ENCODE results near the gene RFTN1.

The RFTN1 gene

GRCh38 chr3:16358336-16358735 lies 155.2 kb downstream of the RFTN1 start:
- H3K4me3 ChIP-seq (replicated peaks in 1 of 2; ENCODE audit: low read depth in 2 of 2, low read length in 2 of 2) = no peak overlapping the region
- TF ChIP-seq CTCF (IDR thresholded peaks at IDR 0.05; ENCODE audit: low read depth, low read length) = no peak
- no peak for DNase-seq (ENCODE audit: low read depth in 2 of 2)

- no peak overlapping the region for H3K4me3 ChIP-seq (replicated peaks in 1 of 2; ENCODE audit: low read depth in 2 of 2, low read length in 2 of 2)
- no peak for TF ChIP-seq CTCF (IDR thresholded peaks at IDR 0.05; ENCODE audit: low read depth, low read length)
- peak; percentile 19 to 55 for DNase-seq (ENCODE audit: low read depth in 2 of 2)
Observed at GRCh38 chr3:16357186-16358121, 156.0 kb downstream of the RFTN1 start.

- no peak for DNase-seq (ENCODE audit: low read depth in 2 of 2)
- H3K4me3 ChIP-seq (replicated peaks in 1 of 2; ENCODE audit: low read depth in 2 of 2, low read length in 2 of 2) = no peak overlapping the region
- no peak for TF ChIP-seq CTCF (IDR thresholded peaks at IDR 0.05; ENCODE audit: low read depth, low read length)
Observed at GRCh38 chr3:16355828-16356227, 157.7 kb downstream of the RFTN1 start.

- no peak for DNase-seq (ENCODE audit: low read depth in 2 of 2)
- H3K4me3 ChIP-seq (replicated peaks in 1 of 2; ENCODE audit: low read depth in 2 of 2, low read length in 2 of 2) = no peak overlapping the region
- TF ChIP-seq CTCF (IDR thresholded peaks at IDR 0.05; ENCODE audit: low read depth, low read length) = no peak
Observed at GRCh38 chr3:16354291-16354690, 159.2 kb downstream of the RFTN1 start.

GRCh38 chr3:16352428-16352827 lies 161.1 kb downstream of the RFTN1 start:
- H3K4me3 ChIP-seq (replicated peaks in 1 of 2; ENCODE audit: low read depth in 2 of 2, low read length in 2 of 2) = no peak overlapping the region
- no peak for DNase-seq (ENCODE audit: low read depth in 2 of 2)
- TF ChIP-seq CTCF (IDR thresholded peaks at IDR 0.05; ENCODE audit: low read depth, low read length) = no peak

GRCh38 chr3:16350597-16351318 lies 162.7 kb downstream of the RFTN1 start:
- DNase-seq (ENCODE audit: low read depth in 2 of 2) = peak in 1 of 2 donors; percentile 55
- no peak for TF ChIP-seq CTCF (IDR thresholded peaks at IDR 0.05; ENCODE audit: low read depth, low read length)
- H3K4me3 ChIP-seq (replicated peaks in 1 of 2; ENCODE audit: low read depth in 2 of 2, low read length in 2 of 2) = no peak overlapping the region
